OCI-LY3 (cell line): ENCODE measurements around the gene WDR48.

ENCODE experiments used
- EZH2phosphoT487 ChIP-seq: fragments of 200-600 bp; shearing (Covaris generic); IDR thresholded peaks from 2 replicates; pipeline ENCODE4 v1.6.1; 2018; ENCODE audit warnings: antibody characterized with exemption, mixed run types, low read depth
- TF ChIP-seq, protein P1 (sequence below): fragments of 200-600, 300-600 bp; sonication (generic); IDR thresholded peaks from 2 replicates; pipeline ENCODE4 v1.5.1; 2014; ENCODE audit warnings: antibody characterized with exemption, low read length, low read depth

- TF ChIP-seq, protein P1, sequence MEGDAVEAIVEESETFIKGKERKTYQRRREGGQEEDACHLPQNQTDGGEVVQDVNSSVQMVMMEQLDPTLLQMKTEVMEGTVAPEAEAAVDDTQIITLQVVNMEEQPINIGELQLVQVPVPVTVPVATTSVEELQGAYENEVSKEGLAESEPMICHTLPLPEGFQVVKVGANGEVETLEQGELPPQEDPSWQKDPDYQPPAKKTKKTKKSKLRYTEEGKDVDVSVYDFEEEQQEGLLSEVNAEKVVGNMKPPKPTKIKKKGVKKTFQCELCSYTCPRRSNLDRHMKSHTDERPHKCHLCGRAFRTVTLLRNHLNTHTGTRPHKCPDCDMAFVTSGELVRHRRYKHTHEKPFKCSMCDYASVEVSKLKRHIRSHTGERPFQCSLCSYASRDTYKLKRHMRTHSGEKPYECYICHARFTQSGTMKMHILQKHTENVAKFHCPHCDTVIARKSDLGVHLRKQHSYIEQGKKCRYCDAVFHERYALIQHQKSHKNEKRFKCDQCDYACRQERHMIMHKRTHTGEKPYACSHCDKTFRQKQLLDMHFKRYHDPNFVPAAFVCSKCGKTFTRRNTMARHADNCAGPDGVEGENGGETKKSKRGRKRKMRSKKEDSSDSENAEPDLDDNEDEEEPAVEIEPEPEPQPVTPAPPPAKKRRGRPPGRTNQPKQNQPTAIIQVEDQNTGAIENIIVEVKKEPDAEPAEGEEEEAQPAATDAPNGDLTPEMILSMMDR = no peak
- TF ChIP-seq EZH2phosphoT487 = no peak
Observed at GRCh38 chr3:39106851-39107387, 55.1 kb downstream of the WDR48 start.
